Glomerular visceral epithelial cell (primary cell): Measurements from ENCODE around the gene ACVR2A.
A peak's percentile ranks its signal among the peaks of the same experiment; 100 is the strongest.

ENCODE experiments used
- DNase-seq: peaks from one replicate; pipeline ENCODE4 v3.0.0-alpha.2; 2016; ENCODE audit errors: extremely low spot score

ACVR2A gene

DNA sequence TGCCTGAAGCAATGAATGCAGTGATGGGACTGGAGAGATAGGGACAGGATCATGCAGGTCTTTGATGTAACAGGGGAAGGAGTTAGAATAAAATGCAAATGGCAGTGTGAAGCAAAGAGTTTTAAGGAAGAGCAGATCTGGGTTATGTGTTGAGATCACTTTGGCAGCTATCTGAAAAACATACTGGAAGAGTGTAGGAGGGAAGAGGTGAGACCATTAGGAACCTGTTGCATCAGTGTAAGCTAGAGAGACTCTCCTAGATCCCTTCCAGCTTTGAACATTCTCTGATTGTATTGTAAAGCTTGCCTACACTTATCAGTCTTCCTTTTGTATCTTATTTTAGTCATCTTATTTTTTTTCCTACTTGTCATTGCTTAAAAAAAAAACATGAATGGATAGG is 10.5 kb downstream of the ACVR2A start:
- DNase-seq = no peak

DNA sequence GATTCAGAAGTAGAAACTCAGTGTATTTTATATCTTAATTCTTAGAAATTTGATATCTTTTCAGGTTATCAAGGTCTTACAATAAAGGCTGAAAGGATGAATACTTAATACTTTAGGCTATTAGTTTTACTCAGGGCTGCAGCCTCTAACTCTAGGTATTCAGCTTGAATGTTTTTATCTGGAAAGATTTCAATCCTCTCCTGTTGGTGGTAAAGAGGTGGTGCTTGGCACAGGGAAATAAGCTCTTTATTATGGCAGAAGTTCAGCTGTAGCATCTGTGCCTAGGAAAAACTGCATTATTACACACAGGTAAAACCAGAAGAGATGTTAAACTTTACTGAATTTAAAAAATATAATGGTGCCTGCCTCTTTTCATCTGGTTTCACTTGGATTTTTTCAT is 11.1 kb downstream of the ACVR2A start:
- DNase-seq = no peak

DNA sequence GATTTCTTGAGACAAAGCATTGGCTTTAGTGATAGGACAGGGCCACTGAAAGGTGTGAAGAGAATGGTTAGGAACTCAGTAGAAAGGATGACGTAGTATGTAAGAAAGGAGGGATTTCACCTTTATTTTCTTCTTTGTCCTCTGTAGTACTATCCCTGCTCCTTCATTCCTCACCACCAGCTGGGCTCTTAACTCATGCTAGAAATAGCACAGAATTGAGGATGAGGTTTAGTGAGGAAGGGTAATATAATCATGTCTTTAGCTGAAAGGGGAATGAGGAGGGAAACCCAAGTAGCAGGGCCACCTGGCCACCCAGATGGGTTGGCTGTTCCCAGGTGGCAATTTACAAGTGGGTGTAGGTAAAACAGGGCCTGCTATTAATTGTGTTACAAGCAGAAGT is 15.2 kb downstream of the ACVR2A start:
- DNase-seq = no peak

DNA sequence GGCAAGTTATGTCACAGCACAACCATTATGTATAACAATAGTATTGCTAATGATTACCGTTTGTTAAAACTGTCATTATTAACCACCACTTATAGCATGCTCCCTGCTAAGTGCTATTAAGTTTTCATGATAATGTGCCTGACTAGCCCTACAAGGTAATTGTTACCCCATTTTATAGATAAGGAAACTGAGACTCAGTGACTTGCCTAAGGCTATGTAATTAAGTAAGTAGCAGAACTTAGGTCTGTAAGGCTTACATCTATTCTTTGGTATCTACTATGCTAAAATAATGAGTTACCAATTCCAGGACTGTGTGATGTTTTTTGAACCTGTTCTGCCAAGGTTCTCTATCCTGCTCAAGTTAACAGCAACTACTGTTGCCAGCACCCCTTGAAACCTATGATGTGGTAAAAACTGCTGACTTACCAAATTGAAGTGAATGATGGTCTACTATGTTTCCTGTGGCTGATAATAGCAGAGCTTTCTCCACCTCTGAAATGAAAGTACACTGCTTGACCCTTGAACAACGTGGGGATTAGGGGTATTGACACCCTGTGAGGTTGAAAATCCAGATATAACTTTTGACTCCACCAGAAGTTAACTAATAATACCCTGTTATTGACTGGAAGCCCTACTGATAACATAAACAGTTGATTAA is 18.2 kb downstream of the ACVR2A start:
- no peak for DNase-seq

DNA sequence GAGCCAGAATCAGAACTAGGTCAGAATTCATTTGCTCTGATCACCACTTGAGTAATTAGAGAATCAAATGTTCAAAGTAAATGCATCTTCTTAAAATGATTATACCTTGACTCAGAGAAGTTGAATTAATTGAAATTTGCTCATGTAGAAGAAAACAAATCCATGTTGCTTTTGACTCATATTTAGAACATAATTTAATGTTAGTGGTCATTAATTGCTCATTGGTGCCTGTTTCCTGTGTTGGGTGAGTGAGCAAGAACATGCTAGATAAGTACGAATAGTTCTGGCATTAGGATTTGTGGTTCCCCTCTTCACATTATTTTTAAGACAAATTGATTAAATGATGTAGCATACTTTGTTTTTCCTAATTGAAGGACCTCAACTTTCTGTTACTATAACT is 19.0 kb downstream of the ACVR2A start:
- DNase-seq = peak; percentile 29

DNA sequence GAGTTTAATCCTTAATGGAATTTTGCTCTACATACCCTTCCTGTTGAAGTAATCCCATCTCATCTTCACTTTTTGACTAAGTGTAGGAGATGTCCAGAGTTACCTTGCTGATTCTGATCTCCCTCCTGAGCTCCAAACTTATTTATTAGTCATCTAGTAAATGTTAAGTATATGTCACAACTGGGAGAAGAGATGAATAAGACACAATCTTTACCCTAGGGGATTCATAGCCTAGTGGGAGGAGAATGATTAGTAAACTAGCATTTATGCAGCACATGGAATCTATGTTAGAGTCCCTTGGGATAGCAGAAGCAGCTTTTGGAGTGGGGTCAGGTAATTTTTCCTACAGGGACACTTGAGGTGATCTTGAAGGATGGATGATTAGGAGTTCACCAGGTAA is 20.7 kb downstream of the ACVR2A start:
- DNase-seq = no peak

DNA sequence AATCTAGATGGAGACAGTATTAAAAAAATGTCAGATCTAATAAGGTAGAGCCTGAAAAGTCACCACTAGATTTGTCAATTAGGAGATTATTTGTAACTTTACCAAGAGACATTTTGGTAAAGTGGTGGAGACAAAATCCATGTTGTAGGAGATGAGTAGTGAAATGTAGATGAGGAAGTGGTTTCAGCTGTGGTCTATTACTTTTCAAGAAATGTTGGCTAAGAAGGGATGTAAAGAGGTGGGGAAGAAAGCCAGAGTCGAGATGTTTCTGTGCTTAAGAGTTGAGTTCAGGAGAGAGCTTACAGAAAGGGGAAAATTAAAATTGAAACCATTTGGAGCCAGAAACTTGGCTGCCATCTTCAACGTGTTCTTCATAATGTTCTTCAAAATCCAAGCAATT is 22.2 kb downstream of the ACVR2A start:
- DNase-seq = no peak

DNA sequence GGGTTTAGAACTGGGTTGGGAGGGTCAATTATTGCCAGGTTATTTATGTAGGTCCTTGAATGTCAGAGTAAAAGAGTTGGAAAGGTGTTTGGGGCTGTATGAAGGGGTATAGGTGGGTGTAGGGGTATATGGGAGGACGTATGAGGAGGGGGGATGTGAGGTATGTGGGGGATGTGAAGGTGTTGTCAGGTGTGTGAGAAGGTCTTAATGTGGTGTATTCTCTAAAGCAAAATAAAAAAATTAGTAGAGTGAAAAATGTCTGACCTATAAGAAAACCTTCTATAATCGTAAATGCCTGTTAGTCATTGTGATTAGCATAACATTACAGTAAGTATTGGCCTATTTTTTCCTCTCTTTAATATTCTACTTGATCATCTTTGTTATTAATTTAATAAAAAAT is 25.1 kb downstream of the ACVR2A start:
- DNase-seq = no peak

DNA sequence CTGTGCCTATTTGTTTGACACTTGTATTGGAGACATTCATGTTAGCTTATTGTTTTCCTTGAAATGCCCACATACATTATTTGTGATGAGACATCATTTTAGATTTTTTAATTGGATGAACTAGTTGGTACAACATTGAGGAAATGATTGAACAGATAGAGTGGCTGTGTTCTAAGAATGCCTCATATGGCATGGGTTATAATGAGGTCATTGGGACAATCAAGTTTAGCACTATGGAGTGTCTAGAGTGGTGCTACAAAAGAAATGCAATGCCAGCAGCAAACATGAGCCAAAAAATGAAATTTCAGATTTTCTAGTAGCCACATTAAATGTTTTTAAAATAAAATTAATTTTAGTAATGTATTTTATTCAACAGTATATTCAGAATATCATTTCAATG is 28.1 kb downstream of the ACVR2A start:
- no peak for DNase-seq

DNA sequence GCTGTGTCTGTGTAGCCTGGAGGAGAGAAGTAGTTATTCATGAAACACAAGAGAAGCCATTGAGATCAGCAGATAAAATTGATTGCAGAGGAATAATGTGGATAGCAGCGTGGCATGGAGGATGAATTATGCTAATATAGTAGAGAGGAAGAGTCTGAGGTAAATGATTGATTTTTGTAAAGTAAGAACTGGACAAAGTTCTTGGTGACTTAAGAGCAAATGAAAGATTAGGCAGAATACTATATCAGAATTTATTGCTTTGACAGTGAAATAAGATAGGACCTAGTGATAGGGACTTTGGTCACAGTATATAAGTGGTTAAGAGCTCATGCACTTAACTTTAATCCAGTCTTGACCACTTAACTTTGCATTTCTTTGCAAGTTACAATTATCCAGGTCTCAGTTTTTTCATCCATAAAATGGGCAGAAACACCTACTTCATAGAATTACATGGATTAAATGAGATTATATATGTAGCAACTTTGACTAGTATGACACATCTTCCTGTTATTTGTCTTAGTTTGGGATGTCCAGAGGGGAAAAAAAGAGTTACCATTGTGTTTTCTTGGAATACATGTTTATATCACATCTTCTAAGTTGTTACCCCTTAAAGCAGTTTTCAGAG is 29.1 kb downstream of the ACVR2A start:
- DNase-seq = no peak

DNA sequence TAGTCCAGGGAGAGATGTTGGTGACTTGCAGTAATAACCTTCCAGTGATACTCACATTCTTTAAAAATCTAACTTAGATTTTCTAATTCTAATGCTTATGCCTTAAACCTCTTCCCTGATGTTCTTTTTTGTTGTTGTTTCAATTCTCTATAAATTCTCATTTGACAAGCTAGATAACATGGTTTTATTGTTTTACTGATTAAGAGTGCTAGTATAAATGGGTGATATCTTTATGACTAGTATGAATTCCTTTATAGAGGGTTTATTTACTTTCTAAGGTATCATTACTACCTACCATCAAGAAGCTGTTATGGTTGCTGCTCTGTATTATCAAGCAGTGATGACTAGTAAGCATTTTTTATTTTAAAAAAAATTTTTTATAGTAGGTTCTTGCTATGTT is 35.0 kb downstream of the ACVR2A start:
- DNase-seq = no peak

DNA sequence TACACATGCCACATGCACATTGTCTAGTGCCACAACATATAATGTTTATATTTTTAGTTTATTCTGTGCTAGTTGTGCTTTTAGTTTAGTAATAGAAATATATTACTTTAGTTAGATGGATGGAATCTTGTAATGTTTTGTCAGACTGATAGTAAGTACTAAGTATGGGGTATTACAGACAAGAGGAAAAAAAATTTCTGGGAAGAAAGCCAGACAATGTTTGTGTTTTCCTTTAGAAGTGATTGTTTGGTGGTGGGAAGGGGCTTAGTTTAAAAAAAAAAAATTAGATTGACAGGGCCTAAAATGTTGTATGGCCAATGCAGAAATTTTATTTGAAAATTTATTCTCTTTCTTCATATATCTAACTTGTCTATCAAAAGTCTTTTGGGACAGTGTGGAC is 37.8 kb downstream of the ACVR2A start:
- no peak for DNase-seq

DNA sequence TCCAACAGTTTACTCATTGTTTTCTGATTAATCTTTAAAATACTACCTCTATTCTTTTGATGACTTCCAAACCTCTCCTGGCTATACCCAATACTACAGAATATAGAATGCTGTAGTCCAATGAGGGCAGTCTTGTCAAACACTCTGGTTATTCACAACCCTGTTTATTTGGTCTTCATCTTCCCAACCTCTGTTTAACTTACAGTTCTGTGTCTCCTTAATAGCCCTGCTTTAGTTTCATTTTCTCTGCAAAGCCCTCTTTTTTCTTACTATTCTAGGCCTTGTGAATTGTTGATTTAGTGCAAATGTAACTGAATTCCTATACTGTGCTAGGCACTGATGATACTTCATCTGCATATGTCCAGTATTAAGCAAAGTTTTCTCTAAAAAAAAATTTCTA is 40.0 kb downstream of the ACVR2A start:
- no peak for DNase-seq

DNA sequence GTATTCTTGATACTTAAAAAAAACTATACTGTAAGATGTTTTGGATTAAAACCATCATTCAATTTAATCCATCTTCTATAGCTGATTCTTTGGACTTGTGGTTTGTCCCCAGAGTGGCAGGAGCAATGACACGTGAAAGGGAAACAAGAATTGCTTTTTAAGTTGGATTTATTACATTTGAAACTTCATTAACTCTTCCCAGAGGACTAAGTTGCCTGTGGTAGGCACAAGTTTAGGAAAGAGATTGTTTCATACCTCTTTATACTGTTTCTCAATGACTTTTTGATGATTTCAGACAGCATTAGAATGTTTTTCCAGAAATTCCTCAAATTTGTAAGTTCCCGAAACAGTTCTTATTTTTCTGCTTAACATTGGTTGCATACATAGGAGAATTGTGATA is 41.3 kb downstream of the ACVR2A start:
- DNase-seq = no peak

DNA sequence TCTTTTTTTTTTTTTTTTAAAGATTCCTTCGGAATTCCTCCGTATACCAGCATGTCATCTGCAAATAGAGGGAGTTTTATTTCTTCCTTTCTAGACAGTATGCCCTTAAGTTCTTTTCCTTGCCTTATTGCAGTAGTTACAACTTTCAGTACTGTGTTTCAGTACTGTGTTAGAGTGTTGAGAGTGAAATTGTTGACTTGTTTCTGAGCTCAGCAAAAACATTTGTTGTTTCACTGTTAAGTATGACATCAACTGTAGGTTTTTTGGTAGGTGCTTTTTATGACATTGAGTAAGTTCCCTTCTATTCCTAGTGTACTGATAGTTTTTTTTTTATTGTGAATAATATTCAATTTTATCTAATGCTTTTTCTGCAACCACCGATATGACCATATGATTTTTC is 43.9 kb downstream of the ACVR2A start:
- DNase-seq = no peak

DNA sequence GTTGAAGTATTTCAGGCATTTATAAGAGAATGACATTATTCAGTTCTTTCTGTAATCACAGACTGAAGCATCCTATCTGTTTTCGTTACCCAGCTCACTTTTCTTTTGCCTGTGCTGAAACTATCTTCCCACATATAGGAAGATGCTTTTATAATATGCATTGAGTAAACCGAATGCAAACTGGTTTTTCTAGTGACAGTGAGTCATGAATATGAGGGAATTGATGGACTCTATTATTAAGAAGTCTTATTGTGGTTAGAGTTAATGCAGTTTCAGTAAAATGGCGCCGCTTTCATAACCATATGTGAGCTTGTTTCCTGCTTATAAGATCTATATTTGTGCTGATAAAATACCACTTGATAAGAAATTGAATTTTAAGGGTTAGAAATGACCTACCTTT is 59.2 kb downstream of the ACVR2A start:
- no peak for DNase-seq

DNA sequence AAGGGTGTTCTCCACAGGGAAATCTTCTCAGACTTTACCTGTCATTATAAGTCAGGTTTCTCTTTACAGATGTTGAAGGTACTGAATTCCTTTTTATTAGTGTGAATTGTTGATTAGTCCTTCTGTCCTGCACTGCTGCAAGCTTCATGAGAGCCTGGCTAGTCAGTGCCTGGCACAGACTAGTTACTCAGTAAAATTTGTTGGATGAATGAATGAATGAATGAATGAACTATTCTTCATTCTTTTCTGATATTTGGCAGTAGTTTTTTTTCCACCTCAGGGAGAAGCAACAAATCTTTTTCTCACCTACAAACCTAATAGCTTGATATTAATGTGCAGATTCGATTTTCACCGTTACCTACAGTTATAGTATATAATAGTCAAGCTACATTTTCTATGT is 64.3 kb downstream of the ACVR2A start:
- DNase-seq = no peak

DNA sequence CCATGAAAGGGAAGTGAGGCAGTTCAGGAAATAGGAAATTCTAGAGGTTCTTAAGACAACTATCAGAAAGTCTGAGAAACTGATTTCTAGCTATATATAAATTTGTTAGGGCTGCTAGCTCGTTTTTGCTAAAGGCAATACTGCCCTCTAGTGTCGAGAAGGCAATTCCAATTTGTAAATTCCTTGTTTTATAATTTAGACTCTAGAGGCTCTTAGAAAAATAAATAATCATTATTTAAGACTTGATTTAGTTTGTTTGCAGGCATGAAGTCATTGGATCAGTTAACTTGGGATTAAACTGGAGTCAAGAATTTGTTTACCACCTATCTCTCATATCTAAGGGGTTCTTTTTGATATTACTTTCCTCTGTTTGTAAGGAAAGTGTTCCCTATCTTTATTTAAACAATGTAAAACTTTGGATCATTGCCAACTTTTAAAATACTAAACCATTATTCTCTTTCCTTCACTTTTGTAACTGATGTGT is 66.2 kb downstream of the ACVR2A start:
- peak; percentile 73 for DNase-seq

DNA sequence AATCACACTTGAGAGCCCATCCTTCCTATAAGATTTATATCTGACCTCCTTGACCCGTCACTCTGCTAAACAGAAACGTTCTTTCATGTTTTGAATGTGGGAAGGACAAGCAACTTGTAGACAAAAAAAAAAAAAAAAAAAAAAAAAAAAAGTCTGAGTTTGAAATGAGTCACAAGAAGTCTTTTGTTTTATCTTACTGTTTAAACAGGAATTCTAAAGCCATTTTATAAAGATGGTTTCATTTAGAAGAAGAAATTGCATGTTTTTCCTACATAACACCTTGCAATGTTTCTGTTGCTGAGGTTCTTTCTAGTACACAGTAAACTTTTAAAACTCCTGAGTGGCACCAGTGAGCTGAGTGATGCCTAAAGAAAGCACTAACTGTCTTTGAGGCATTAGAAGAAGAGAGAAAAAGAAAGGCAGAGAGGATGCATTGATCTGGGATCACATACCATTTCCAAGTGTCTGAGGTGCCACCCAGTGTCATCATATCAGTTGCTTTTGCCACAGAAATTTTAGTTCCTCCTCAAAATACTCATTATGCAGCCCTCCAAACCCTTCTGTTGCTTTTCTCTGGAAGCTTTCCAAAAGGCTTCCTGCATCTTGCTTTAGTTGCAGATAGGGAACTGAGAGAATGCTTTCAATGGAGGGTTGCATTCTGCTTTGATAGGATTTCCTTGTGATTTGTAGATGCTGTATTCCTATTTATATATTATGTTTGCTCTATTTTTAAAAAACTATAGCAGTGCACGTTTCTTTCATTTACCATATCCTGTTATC is 69.1 kb downstream of the ACVR2A start:
- DNase-seq = no peak

DNA sequence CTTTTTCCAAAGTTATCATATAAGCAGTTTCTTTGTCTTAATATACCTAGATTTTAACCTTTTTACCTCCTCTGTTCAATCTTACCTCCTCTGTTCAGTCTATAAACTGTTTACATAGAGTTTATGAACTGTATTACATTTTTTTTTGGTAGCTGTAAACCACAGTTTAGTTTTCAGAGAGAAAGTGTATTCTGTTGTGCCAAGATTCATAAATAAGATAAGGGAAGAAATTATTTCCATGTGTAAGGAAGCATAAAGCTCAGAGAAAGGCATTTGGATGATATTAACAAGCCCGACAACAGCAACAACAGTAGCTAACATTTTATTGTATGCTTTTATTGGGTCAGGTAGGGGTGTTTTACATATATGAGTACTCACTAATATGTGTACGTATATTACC is 71.2 kb downstream of the ACVR2A start:
- DNase-seq = no peak

DNA sequence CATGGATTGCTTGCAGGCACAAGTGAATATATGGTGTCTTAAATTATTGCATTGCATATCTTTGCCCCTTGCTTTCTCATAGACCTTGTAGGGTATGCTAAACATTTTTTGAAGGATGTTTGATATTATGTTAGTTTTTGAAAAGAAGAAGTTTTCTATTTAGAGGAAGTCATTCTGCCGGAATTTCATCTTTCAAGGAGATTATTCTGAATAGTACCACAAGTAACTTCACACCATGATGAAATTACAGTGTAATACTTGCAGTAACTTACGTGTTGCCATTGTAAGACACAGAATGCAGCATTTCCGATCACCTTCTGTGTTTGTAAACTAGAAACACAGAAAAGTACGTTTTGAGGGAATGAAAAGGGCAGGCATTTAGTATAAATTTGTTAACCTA is 71.9 kb downstream of the ACVR2A start:
- DNase-seq = no peak

DNA sequence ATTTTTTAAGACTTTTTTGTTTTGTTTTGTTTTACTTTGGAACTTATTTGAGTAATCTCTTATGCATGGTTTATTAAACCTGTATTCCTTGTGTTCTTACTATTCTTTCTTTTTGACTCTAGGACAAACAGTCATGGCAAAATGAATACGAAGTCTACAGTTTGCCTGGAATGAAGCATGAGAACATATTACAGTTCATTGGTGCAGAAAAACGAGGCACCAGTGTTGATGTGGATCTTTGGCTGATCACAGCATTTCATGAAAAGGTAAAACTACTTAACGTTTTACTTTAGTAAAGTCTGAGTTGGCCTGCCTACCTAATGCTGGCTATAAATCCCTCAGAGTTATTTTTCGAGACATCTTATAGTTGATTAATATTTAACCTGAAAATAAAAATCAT is 72.3 kb downstream of the ACVR2A start:
- DNase-seq = no peak

DNA sequence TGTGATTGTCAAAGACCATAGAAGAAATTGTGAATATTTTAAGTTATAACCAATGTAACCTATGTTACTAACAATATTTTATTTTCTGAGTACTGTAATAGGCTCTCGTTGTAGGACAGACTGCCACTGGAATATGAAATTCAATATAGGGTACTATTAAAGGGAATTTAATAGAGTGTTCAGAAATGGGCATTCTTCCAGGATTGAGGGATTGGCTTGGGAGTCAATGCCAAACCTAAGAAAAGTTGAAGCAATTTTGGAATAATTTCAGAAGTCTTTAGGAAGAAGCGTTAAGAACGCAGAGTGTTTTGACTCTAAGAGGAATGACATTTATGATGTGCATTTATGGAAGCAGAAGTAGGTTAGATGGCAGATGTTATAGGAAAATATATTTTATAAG is 79.0 kb downstream of the ACVR2A start:
- DNase-seq = no peak
